Fibroblast of lung (primary cell): Measurements from ENCODE around the gene NF2. TPM values are rescaled to one million over a fixed set of nuclear protein-coding genes. Genes with fewer than 3 reads are reported as not detected.

ENCODE experiments used
- DNase-seq, 2 donors: peaks; one replicate each; pipeline versions ENCODE4 v3.0.0 to v3.0.0-alpha.2; 2010; ENCODE audit warnings: low read depth in 2 of 2
- H2AFZ ChIP-seq: 2 replicates; pipeline ENCODE4 v1.5.1; 2012; ENCODE audit warnings: low read length, control low read depth, inconsistent platforms
- H3K27ac ChIP-seq: 2 replicates; pipeline ENCODE4 v1.5.1; 2011; ENCODE audit warnings: low read length, control low read depth; ENCODE audit not compliant: insufficient read depth
- H3K27me3 ChIP-seq: 2 replicates; pipeline ENCODE4 v1.5.1; 2011; ENCODE audit warnings: mild to moderate bottlenecking, low read length; ENCODE audit not compliant: control insufficient read depth, insufficient read depth
- H3K36me3 ChIP-seq: 2 replicates; pipeline ENCODE4 v1.5.1; 2011; ENCODE audit warnings: low read length; ENCODE audit not compliant: control insufficient read depth, insufficient read depth
- H3K4me1 ChIP-seq: 2 replicates; pipeline ENCODE4 v1.5.1; 2011; ENCODE audit warnings: low read length; ENCODE audit not compliant: control insufficient read depth, insufficient read depth; ENCODE audit errors: extremely low read depth
- H3K4me2 ChIP-seq: 2 replicates; pipeline ENCODE4 v1.5.1; 2011; ENCODE audit warnings: low read length, control low read depth; ENCODE audit not compliant: insufficient read depth; ENCODE audit errors: extremely low read depth
- H3K4me3 ChIP-seq, 4 experiments: fragments of 200-600 bp in 1 of 4; sonication (generic) in 1 of 4; replicated peaks in 1 of 4; 2 replicates each; pipeline ENCODE4 v1.5.1; 2011 to 2016; ENCODE audit warnings: low read length in 4 of 4, low read depth in 3 of 4, mild to moderate bottlenecking in 3 of 4, control low read depth in 2 of 4, inconsistent platforms in 1 of 4, mixed read lengths in 1 of 4; ENCODE audit not compliant: insufficient read depth in 1 of 4; ENCODE audit errors: control extremely low read depth in 1 of 4
- H3K79me2 ChIP-seq: 2 replicates; pipeline ENCODE4 v1.5.1; 2012; ENCODE audit warnings: mild to moderate bottlenecking, low read length, inconsistent platforms; ENCODE audit not compliant: control insufficient read depth, insufficient read depth
- H3K9ac ChIP-seq: 2 replicates; pipeline ENCODE4 v1.5.1; 2011; ENCODE audit warnings: mild to moderate bottlenecking, low read length, control low read depth; ENCODE audit not compliant: insufficient read depth
- H3K9me3 ChIP-seq: 2 replicates; pipeline ENCODE4 v1.5.1; 2012; ENCODE audit warnings: low read depth, low read length; ENCODE audit not compliant: control insufficient read depth, insufficient read depth
- H4K20me1 ChIP-seq: 2 replicates; pipeline ENCODE4 v1.5.1; 2011; ENCODE audit warnings: low read length; ENCODE audit not compliant: control insufficient read depth, insufficient read depth; ENCODE audit errors: extremely low read depth
- CTCF ChIP-seq, 2 donors: IDR thresholded peaks in 1 of 2; conservative IDR thresholded peaks in 1 of 2; 1 replicate in 1 of 2; 2 replicates in 1 of 2; pipeline ENCODE4 v1.5.1; 2011 to 2012; ENCODE audit warnings: low read length in 2 of 2, control low read depth in 1 of 2, inconsistent platforms in 1 of 2, low read depth in 1 of 2, mild to moderate bottlenecking in 1 of 2
- EZH2 ChIP-seq: IDR thresholded peaks from 2 replicates; pipeline ENCODE4 v1.5.1; 2012; ENCODE audit warnings: low read length, control low read depth, mild to moderate bottlenecking; ENCODE audit errors: missing control alignments
- polyA plus RNA-seq, 2 donors: library from polyadenylated mRNA; depleted of rRNA in 1 of 2; stranded (reverse) in 1 of 2; unstranded in 1 of 2; fragments of >200 nt; gene quantifications; 2 replicates each; pipeline ENCODE4 v1.2.1, GENCODE V29; 2011 to 2012; ENCODE audit warnings: missing spikeins in 1 of 2
- total RNA-seq: library from RNA; depleted of rRNA; stranded (reverse); fragments of >200 nt; gene quantifications from 2 replicates; pipeline ENCODE4 v1.2.1, GENCODE V29; 2014

NF2 gene
- total and polyA plus RNA-seq, 2 donors (not counting 1 experiment from before 2014, with no cell fraction given), result 55.5 to 80.9 TPM

GRCh38 chr22:29626497-29627195, 23.2 kb downstream of the NF2 start:
- Histone ChIP-seq H3K4me3 (no peak overlapping the region), H3K4me2 (peak overlapping the region; percentile 20), H4K20me1 (no peaks in the 10 kb centered on the region), H2AFZ (no peak overlapping the region), H3K36me3 (no peaks in the 10 kb centered on the region), H3K79me2 (peaks cover 64% of the 10 kb centered on the region), H3K4me1 (peaks cover 31% of the 10 kb centered on the region), H3K9me3 (no peaks in the 10 kb centered on the region), H3K9ac (no peak overlapping the region), H3K27ac (peak overlapping the region; percentile 68), H3K27me3 (no peaks in the 10 kb centered on the region)
- TF ChIP-seq EZH2 (no peak), CTCF (conservative IDR thresholded peaks at IDR 0.05 in 1 of 2, IDR thresholded peaks at IDR 0.05 in 1 of 2; ENCODE audit: low read depth in 1 of 2, low read length in 2 of 2) (no peak)
- DNase-seq, result peak; percentile 83 to 94

- H3K9ac ChIP-seq, result no peak overlapping the region
- H4K20me1 ChIP-seq, result no peaks in the 10 kb centered on the region
- H3K27me3 ChIP-seq, result no peaks in the 10 kb centered on the region
- no peak for DNase-seq
- TF ChIP-seq CTCF (conservative IDR thresholded peaks at IDR 0.05 in 1 of 2, IDR thresholded peaks at IDR 0.05 in 1 of 2; ENCODE audit: low read depth in 1 of 2, low read length in 2 of 2) (no peak), EZH2 (no peak)
- H3K4me2 ChIP-seq, result no peak overlapping the region
- H3K79me2 ChIP-seq, result peaks cover 68% of the 10 kb centered on the region
- H3K27ac ChIP-seq, result peak overlapping the region; percentile 43
- H3K4me3 ChIP-seq, result no peak overlapping the region
- H3K4me1 ChIP-seq, result peaks cover 31% of the 10 kb centered on the region
- H3K9me3 ChIP-seq, result no peaks in the 10 kb centered on the region
- H2AFZ ChIP-seq, result no peak overlapping the region
- H3K36me3 ChIP-seq, result no peaks in the 10 kb centered on the region
Observed at GRCh38 chr22:29627196-29627535, 23.7 kb downstream of the NF2 start.

GRCh38 chr22:29628996-29629902, 25.8 kb downstream of the NF2 start:
- peaks cover 71% of the 10 kb centered on the region for H3K79me2 ChIP-seq
- TF ChIP-seq EZH2 (no peak), CTCF (conservative IDR thresholded peaks at IDR 0.05 in 1 of 2, IDR thresholded peaks at IDR 0.05 in 1 of 2; ENCODE audit: low read depth in 1 of 2, low read length in 2 of 2) (no peak)

More at GRCh38 chr22:29628996-29629902, 25.8 kb downstream of the NF2 start:
- Histone ChIP-seq H3K27me3 (no peaks in the 10 kb centered on the region), H3K4me3 (no peak overlapping the region), H3K36me3 (no peaks in the 10 kb centered on the region), H3K9me3 (no peaks in the 10 kb centered on the region), H4K20me1 (no peaks in the 10 kb centered on the region), H2AFZ (no peak overlapping the region), H3K9ac (no peak overlapping the region), H3K4me2 (no peak overlapping the region), H3K27ac (no peak overlapping the region), H3K4me1 (peaks cover 23% of the 10 kb centered on the region)
- no peak for DNase-seq
